Nucleus accumbens (tissue), 56 donors: Measurements from ENCODE around the gene PRDM16.

Source experiments
- DNase-seq, 56 donors: peaks; one replicate each; lab custom pipeline; 2025; lab: John Stamatoyannopoulos, UW

The PRDM16 gene

DNA sequence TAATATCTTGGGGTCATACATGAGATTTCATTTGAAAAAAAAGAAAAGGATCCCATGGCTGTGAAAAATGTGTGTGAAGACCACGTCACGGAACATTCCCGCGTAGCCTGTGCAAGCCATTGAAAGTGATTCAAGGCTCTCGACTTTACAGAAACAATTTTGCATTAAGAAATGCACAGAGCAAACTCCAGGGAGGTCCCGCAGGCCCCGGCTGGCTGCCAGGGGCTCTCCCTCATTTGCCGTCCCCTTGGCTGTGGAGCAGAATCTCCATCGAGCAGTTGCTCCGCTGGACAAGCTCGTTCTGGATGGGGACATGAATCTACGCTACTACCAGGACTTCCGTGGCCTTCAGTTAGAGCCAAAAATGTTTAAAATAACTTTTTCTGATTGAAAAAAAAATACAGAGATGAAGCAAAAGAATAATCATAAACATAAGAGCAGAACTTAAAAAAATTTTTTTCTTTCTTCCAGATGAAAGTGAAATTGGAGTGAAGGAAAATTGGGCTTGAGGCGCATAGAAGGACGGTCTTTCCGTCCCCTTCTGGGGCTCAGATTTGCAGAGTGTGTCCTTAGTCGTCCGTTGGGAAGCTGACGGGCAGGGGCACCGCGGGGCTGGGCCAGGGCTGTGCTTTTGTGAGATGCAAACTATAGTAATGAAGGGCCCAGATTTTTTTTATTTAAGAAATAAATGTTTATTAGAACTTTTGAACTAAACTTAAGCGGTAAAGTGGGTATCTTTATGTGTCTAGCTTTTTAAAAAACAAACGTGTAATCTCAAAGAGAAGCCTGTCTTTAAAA, 317.4 kb downstream of the PRDM16 start:
- no peak for DNase-seq

- DNase-seq = no peak
These were observed 318.4 kb downstream of the PRDM16 start for GRCh38 chr1:3387401-3387800.

DNA sequence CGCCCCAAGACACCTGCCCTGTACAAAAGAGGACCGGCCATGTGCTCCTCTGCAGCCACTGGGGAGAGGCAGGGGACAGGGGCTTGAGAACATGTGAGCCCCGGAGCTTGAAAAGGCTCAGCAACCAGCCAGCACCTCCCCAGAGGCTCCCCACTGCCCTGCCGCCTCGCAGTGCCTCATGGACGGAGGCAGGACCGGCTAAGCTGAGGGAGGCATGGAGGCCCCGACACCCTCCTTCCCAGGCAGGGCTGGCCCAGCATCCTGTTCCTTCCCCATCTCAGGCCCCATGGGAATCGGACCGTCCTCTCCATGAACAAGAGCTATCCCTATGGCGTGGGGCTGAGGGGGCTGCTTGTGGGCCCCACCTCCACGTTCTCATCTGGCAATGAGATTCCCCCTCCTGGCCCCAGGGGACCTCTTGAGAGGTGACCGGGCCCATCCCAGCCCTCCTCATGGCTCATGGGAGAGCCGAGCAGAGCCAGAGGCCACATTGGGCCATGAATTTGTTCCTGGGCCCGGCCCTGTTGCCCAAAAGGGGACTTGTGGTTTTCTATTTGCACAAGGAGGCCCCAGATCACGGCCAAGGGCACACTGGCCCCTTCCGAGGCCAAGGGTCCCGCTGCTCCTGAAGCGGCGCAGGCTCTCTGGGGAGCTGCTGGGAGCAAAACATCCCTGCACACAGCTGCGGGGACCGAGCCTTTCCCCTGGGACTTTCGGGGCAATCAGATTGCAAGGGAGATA, 320.3 kb downstream of the PRDM16 start:
- DNase-seq = no peak

GRCh38 chr1:3390291-3390690, 321.3 kb downstream of the PRDM16 start:
- DNase-seq = no peak

DNA sequence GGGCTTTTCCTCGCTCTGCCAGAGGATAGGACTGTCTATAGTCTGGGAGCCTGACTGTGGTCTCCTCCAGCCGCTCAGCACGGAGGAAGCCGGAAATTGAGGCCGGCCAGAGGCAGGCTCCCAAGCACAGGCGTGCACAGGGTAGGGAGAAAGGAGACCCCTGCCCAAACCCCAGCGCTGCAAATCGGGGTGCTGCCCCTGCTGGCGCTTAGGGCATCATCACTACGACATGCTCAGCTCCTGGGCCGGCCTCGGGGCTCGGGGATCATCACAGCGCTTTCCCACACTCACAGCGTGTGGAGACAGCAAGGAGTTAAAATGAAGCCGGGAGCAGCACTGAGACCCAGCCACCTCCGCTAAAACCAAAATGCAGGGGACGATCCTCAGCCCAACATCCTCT, 322.7 kb downstream of the PRDM16 start:
- no peak for DNase-seq

GRCh38 chr1:3393024-3393986, 324.3 kb downstream of the PRDM16 start:
- peak in 1 of 56 donors; percentile 7 for DNase-seq

GRCh38 chr1:3393987-3394920, 325.3 kb downstream of the PRDM16 start:
- peak in 12 of 56 donors; percentile 4 to 50 (median 32) for DNase-seq

DNA sequence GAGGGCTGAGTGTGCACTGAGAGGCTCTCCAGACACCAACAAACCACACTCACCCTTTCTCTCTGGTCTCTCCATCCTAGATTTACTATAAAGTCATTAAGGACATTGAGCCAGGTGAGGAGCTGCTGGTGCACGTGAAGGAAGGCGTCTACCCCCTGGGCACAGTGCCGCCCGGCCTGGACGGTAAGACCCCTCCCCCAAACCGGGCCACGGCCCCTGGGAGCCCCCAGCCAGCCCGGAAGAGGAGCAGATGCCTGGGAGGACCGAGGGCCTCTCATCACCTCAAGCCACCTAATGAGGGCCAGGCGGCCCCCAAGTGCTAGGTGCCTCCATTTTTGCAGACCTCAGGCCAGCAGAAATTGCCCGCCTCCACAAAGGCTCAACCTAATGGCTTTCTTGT, 327.4 kb downstream of the PRDM16 start:
- no peak for DNase-seq

GRCh38 chr1:3397311-3397710, 328.3 kb downstream of the PRDM16 start:
- DNase-seq = no peak

GRCh38 chr1:3398396-3399140, 329.6 kb downstream of the PRDM16 start:
- DNase-seq = no peak

DNA sequence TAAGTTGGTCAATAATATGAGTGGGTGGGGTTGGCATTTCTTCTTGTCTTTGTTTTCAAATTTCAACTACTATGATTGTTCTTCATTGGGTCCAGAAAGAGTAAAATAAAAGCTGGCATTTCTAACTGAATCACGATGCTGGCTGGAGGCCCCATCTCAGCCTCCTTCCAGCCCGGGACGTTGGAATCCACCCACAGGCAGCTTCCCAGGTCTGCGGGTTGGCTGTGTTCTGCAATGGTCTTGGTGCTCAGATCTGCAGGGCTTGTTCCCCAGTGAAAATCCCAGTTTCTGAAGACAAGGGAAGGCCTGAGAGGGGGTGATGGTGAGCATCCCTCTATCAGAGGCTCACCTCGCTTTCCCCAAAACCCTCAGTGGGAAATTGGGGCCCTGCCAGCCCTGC, 330.7 kb downstream of the PRDM16 start:
- DNase-seq = peak in 5 of 56 donors; percentile 6 to 30 (median 20)

DNA sequence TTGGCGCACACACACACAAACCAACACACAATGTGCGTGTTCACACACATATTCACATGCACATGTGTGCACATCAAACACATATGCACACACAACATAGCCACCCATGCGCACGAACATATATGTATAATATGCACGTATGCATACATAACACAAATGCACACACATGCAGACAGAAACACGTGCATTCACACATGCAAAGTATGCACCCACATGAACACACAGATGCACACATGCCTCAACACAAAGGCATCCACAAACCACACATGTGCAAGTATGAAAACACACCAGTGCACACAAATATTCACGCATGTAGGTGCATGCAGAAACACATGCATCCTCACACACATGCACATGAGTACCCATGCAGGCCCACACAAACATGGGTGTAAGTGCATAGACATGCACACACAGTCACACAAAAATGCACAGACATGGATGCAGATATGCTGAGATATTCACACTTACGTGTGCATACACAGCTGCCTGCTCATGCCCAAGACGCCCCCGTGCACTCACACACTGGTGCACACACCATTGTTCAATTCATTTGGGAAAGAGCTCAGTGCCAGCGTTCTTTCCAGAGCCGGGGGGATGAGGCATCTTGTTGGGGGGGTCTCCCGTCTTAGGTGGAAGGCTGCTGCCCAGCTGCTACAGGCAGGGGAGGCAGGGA, 332.7 kb downstream of the PRDM16 start:
- no peak for DNase-seq

- no peak for DNase-seq
These were observed 333.4 kb downstream of the PRDM16 start for GRCh38 chr1:3402258-3403010.

DNA sequence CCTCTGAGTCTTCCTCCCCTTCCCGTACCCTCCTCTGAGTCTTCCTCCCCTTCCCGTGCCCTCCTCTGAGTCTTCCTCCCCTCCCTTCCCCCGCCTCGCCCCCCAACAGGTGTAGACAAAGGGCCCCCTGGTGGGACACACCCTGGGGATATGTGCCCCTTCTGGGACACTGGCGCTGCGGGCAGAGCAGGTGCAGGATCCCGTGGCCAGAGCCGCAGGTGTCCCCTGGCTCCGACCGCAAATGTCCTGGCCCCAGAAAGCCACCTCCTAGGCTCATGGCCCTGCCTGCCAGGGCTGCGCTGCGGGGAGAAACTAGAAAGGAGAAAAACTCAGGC, 334.0 kb downstream of the PRDM16 start:
- DNase-seq = no peak

DNA sequence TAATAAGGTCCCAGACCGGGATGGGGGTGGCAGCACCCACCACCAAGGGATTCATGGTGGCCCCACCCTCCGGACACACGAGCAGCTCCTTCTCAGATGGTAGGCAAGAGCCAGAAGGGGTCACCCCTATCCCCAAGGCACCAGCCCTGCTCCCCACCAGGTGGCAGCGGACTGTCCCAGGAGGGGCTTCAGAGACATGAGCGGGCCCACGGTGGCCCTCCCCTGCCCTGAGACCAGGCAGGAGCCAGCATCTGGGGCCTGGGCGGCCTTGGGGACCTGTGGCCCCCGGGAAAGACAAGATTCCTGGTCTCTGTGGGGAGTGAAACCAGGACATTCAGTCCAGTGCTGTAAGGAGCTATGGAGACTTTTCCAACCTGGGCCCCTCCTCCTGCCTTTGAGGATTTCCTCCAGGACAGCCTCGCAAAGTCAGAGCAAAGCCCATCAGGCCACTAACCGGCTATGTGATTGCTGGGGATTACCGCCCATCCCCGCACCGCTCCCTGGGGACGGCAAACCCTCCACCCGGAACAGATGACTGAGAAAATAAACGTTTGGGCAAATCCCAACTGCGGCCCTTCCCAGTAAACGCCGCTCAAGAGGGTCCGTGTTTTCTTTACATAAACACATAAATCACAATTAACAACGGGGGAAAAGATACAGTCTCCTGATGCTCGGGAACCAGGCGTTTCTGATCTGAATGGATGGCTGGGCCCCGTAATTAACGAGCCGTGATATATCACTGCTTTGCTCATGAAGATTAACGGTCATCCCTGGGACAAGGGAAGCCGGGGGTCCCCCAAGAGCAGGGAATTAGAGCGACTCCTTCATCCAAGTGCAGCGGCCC, 334.6 kb downstream of the PRDM16 start:
- no peak for DNase-seq

DNA sequence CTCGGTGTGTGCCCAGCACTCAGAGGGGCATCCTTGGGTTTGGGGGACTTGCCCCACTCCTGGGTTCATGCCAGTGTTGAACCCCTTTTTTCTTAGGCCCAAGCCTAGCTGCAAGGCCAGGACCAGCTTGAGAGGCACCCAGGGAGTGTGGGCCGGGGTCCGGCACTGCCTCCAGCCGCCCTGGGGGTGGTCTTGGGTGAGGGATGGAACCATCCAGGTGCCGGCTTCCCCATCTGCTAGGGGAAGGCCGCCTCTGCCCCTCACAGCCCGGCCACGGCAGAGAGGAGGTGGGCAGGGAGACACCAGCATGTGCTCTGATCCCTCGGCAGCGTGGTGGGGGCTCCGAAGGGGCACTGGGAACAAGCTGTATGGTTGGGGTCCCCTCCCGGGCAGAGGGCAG, 335.3 kb downstream of the PRDM16 start:
- DNase-seq = no peak

GRCh38 chr1:3404801-3405200, 335.8 kb downstream of the PRDM16 start:
- DNase-seq = no peak
